NCI-H187 treated with DMSO at 0.1 percent for 48 hours (cell line): Measurements from ENCODE around the gene TMEM40.
"Not testable (repeated sequence)": the region's sequence is repeated elsewhere in the genome, so short reads cannot be mapped to it uniquely, and the experiment has no call there.

Experiments used
- DNase-seq: peaks from one replicate; lab custom pipeline; 2025; lab: John Stamatoyannopoulos, UW

TMEM40 gene

GRCh38 chr3:12751571-12751970 is 7.5 kb downstream of the TMEM40 start:
- no peak for DNase-seq

- DNase-seq = no peak
Measured at GRCh38 chr3:12750658-12751071, 8.4 kb downstream of the TMEM40 start.

GRCh38 chr3:12750223-12750622 is 8.8 kb downstream of the TMEM40 start:
- no peak for DNase-seq

DNA sequence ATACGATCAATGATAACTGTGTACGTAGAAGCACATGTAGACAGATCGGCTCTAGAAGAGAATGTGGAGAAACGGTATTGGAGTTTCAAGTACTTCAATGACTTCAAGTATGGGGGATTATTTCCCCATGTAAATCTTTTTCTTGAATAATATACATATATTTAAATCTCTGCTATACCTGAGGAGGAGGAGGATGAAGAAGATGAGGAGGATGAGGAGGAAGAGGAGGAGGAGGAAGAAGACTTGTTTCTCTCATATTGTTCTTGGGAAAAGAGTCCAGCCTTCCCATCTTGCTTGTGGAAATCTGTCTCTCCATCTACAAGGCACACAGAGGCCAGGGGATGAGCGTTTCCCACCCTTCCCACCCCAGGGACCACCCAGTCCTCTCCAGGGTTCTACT is 10.6 kb downstream of the TMEM40 start:
- no peak for DNase-seq

- no peak for DNase-seq
Measured at GRCh38 chr3:12746419-12746818, 12.6 kb downstream of the TMEM40 start.

DNA sequence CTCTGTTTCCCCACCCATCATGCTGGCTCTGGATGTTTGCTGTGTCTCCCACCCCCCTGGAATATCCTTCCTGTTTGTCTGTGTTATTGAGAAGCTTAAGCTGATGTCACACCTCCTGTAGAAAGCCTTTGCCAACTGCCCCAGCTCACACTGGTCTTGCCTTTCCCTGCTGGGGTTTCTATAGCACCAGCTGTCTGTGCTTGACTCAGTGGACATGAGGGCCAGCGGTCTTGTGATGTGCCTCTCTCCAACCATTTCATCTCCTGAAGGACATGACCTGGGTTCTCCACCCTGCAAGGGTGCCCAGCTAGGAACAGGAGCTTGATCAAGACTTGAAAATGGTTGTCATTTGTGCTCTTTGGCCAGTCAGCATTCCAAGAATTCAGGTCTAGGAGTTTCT is 14.7 kb downstream of the TMEM40 start:
- no peak for DNase-seq

GRCh38 chr3:12743583-12743982 is 15.5 kb downstream of the TMEM40 start:
- no peak for DNase-seq

DNA sequence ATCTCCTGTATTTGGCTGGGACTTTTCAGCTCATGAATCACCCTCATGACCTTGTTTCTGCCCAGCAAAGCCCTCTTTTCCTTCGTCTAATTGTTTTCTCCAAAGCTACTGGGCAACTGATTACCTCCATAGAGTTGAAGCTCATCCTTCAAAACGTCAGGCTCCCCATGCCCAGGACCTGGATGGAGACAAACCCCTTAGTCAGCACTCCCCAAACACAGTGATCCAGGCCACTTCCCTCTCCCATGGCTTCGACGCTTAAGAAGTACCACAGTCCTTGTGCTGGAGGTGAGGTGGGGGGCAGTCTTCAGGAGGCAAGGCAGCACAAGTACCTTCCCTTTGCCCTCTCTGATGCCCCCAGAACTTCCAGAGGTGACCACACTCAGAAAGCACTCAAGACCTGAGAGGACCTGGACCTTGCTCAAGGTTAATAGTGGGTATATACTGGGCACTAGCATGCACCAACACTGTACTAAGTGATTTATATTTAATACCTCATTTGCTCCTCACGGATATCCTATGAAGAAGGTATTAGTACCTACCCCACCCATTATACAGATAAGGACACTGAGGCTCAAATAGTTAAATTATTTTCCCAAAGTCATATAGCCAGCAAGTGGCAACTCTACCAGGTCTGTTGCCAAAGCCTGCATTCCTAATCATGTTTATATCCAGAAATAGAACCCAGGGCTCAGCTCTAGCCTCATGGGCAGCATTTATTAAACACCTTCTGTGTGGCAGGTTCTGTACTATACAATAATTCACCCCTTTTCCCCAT is 16.5 kb downstream of the TMEM40 start:
- no peak for DNase-seq

- no peak for DNase-seq
Measured at GRCh38 chr3:12741209-12741608, 17.9 kb downstream of the TMEM40 start.

GRCh38 chr3:12737833-12738232 is 21.2 kb downstream of the TMEM40 start:
- no peak for DNase-seq

DNA sequence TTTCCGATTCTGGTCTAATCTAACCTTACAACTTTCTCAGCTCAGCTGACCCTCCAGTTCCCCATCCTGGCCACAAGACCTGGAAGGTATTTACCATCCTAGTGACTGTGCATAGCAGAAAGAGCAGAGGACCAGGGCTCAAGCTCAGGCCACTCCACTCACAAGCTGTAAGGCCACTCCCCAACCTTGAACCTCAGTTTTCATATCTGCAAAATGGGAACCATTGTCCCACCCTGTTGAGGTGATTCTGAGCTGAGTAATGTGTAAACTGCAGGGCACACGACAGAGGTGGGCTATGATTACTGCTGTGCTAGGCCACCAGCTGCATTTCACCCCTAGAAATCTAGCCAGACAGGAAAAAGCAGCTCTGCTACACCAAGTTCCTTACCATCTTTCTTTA is 21.7 kb downstream of the TMEM40 start:
- no peak for DNase-seq

DNA sequence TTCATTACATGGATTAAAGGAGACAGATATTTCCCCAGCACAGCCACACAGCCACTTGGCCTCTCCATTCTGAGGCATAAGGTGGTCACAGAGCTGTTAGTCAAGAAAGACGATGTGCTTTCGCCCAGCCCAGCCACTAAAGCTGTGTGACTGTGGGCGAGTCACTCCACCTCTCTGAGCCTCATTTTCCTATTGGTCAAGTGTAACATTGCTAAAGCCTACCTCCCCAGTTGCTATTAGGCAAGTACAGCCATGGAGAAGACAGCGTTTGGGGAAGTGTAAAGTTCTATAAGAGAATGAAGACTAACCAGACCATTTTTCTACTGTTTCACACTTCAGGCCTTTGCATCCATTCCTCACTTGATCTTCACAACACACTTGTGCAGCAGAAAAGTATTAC is 24.1 kb downstream of the TMEM40 start:
- DNase-seq = no peak

DNA sequence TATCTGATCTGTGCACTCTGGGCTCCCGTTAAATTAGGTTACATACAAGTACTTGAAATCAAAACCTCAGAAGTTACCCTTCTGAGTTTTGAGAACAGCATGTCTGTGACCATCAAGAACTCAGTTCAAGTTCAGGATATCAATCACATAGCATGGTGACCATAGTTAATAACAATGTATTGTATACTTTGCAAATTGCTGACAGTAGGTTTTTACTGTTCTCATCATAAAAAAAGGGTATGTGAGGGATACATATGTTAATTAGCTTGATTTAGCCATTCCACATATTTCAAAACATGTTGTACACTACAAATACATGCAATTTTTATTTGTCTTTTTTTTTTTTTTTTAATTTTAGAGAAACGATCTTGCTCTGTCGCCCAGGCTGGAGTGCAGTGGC is 25.5 kb downstream of the TMEM40 start:
- DNase-seq = no peak

DNA sequence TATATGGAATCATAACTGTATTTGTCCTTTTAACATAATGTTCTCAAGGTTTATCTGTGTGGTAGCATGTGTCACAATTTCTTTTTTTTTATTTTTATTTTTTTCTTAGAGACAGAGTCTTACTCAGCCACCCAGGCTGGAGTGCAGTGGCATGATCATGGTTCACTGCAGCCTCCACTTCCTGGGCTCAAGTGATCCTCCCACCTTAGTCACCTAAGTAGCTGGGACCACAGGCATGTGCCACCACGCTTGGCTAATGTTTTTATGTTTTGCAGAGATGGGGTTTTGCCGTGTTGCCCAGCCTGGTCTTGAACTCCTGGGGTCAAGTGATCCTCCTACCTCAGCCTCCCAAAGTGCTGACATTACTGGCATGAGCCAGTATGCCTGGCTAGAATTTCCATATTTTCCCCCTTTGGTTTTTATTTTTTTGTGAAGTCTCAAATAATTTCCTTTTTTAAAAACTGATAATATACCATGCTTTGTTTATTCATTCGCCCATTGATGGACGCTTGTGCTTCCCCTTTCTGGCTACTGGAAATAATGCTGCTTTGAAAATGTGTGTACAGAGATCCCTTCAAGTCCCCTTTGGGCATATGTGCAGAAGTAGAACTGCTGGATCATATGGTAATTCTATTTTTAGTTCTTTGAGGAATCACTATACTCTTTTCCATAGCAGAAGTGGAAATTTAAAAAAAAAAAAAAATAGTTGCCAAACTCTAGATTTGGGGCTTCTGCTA is 28.4 kb downstream of the TMEM40 start:
- DNase-seq = no peak

DNA sequence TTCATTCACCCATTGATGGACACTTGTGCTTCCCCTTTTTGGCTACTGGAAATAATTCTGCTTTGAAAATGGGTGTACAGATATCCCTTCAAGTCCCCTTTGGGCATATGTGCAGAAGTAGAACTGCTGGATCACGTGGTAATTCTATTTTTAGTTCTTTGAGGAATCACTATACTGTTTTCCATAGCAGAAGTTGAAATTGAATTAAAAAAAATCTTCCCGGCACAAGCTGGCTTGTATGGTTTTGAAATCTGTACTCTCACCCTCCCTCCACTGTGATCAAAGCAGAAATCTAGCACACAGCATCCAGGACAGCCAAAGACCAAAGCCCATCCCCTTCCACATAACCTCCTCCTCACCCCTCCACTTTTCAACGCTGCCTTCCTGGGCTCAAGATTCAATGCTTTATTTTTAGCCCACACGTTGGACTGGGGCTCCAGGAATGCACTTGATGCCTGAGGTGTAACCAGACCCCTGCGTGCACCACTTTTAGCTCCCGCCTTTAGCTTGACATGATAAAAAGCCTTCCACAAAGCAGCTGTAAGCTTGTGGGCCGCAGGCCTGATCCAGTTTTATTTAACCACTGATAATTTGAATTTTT is 29.9 kb downstream of the TMEM40 start:
- no peak for DNase-seq

DNA sequence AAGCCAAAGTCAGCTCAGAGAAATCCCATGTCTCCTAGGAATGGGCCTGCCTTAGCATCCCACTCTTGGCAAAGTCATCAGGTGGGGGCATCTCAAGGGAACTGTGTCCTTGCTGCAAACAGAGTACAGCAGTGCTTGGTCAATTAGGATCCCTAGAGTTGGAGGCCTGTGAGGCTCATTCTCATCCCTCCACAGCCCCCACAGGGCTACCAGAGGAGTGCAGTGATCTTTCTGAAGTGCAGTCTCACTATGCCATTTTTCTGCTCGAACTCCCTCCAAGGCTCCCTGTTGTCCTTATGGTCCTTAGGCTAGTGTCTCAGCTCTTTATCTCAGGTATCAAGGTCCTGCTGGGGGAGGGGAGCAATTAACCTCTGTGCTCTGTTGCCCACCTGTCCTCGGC is 31.1 kb downstream of the TMEM40 start:
- no peak for DNase-seq

DNA sequence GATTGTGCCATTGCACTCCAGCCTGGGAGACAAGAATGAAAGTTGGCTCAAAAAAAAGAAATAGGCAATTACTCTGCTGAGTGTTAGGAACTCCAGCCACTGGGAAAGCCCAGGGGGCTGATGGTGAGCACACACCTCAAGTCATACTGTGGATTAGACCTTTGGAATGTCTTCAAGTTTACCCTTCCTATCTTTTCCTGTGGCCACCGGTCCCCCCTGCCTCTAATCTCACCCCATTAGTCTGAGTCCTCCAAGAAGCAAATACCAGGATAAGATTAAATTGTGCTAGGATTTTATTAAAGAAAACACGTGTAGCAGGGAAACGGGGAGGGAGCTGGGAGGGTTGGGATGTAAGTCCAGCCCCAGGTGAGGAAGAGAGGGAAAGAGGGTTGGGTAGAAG is 31.6 kb downstream of the TMEM40 start:
- DNase-seq = no peak

GRCh38 chr3:12725436-12725835 is 33.6 kb downstream of the TMEM40 start:
- DNase-seq = no peak

- DNase-seq = no peak
Measured at GRCh38 chr3:12724794-12725193, 34.3 kb downstream of the TMEM40 start.

DNA sequence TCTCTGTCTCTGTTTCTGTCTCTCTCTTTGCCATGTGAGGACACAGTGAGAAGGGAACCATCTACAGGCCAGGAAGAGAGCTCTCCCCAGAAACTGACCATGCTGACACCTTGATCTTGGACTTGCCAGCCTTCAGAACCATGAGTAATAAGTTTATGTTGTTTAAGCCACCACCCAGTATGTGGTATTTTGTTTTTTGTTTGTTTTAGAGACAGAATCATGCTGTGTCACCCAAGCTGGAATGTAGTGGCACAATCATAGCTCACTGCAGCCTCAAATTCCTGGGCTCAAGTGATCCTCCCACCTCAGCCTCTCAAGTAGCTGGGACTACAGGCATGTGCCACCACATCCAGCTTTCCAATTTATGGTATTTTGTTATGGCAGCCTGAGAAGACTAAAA is 35.7 kb downstream of the TMEM40 start:
- not testable (repeated sequence) for DNase-seq

GRCh38 chr3:12722226-12722625 is 36.8 kb downstream of the TMEM40 start:
- no peak for DNase-seq

DNA sequence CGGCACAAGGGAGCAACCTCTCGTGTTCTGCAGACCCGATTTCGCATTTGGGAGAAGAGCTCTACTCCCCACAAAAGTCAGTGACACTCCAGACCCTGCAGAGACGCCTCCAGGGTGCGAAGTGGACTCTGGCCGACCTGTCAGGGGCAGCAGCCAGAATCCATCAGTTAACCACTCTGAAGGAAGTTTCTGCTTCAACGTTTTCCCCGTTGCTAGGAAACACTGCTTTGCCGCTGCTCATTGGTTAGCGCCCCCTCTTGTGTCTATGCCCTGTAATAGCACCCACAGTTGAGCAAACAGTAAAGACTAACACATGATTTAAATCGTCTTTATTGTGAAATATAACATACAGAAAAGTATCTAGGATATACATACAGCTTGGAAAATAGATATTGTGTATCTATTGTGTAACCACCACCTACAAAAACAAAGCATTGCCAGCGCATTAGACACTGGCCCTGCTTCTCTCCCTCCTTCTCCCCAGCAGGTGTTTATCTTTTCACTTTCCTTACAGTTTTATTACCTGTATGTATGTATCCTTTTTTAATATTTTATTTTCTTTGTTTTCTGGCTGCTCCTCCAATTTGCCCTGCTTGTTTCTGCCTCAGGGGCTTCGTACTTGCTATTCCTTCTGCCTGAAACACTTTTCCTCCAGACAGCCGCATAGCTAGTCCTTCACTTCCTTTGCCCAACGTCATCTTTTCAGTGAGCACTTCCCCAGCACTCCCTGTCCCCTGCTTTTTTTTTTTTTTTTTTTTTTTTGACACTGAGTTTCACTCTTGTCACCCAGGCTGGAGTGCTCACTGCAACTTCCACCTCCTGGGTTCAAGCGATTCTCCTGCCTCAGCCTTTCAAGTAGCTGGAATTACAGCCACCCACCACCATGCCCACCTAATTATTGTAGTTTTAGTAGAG is 38.8 kb downstream of the TMEM40 start:
- DNase-seq = no peak
